GM06990 (cell line): ENCODE results near the gene CSPG4.

Source experiments
- DNase-seq: peaks from one replicate; pipeline ENCODE4 v3.0.0-alpha.2; 2011; ENCODE audit not compliant: insufficient read length; ENCODE audit errors: extremely low read depth
- H3K27me3 ChIP-seq: replicated peaks from 2 replicates; pipeline ENCODE4 v1.6.0; 2011; ENCODE audit warnings: low read length; ENCODE audit not compliant: control insufficient read depth, insufficient read depth
- H3K36me3 ChIP-seq: 2 replicates; pipeline ENCODE4 v1.5.1; 2011; ENCODE audit warnings: low read length; ENCODE audit not compliant: control insufficient read depth, insufficient read depth
- H3K4me3 ChIP-seq: replicated peaks from 2 replicates; pipeline ENCODE4 v1.5.1; 2011; ENCODE audit warnings: low read depth, mild to moderate bottlenecking, control low read depth, low read length
- TF ChIP-seq, protein P1 (sequence below): IDR thresholded peaks from 2 replicates; pipeline ENCODE4 v1.5.1; 2011; ENCODE audit warnings: low read length, control low read depth, mild to moderate bottlenecking, inconsistent platforms; ENCODE audit not compliant: insufficient read depth, poor library complexity, severe bottlenecking

Gene CSPG4

DNA sequence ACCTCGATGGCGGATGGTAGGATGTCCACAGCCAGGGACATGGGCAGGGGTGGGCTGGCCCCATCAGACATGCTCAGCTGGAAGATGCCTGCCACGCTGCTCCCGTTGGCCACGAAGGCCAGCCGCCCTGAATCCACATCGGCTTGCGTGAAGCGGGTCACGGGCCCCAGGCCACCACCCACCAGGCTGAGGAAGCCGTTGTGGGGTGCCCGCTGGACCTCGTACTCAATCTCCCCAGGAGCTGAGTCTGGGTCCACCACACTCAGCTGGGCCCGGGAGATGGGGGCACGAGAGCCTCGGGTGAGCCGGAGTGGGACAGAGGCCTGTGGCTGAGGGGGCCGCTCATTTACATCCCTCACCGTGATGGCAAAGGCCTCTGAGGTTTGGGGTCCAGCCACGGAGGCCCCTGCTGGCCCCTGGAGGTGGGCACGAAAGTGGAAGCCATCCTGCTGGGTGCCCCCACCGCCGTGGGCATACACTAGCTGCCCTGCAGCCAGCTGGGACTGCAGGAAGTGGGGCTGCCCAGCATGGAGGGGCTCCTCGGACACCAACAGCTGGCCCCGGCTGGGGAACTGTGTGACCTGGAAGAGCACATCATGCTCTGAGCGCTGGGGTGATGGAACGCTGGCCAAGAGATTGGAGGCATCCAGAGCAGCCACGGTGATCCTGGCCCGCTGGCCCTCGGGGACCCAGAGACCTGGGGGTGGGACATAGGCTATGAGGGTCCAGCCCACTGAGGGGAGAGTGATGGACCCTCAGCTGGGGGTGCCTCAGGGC is 35.8 kb downstream of the CSPG4 start:
- no peak for DNase-seq
- no peak overlapping the region for H3K4me3 ChIP-seq
- H3K36me3 ChIP-seq, result no peaks in the 10 kb centered on the region
- TF ChIP-seq, protein P1, sequence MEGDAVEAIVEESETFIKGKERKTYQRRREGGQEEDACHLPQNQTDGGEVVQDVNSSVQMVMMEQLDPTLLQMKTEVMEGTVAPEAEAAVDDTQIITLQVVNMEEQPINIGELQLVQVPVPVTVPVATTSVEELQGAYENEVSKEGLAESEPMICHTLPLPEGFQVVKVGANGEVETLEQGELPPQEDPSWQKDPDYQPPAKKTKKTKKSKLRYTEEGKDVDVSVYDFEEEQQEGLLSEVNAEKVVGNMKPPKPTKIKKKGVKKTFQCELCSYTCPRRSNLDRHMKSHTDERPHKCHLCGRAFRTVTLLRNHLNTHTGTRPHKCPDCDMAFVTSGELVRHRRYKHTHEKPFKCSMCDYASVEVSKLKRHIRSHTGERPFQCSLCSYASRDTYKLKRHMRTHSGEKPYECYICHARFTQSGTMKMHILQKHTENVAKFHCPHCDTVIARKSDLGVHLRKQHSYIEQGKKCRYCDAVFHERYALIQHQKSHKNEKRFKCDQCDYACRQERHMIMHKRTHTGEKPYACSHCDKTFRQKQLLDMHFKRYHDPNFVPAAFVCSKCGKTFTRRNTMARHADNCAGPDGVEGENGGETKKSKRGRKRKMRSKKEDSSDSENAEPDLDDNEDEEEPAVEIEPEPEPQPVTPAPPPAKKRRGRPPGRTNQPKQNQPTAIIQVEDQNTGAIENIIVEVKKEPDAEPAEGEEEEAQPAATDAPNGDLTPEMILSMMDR, result no peak
- H3K27me3 ChIP-seq, result peaks cover 1% of the 10 kb centered on the region; the same call in 1 of the 2 replicates

DNA sequence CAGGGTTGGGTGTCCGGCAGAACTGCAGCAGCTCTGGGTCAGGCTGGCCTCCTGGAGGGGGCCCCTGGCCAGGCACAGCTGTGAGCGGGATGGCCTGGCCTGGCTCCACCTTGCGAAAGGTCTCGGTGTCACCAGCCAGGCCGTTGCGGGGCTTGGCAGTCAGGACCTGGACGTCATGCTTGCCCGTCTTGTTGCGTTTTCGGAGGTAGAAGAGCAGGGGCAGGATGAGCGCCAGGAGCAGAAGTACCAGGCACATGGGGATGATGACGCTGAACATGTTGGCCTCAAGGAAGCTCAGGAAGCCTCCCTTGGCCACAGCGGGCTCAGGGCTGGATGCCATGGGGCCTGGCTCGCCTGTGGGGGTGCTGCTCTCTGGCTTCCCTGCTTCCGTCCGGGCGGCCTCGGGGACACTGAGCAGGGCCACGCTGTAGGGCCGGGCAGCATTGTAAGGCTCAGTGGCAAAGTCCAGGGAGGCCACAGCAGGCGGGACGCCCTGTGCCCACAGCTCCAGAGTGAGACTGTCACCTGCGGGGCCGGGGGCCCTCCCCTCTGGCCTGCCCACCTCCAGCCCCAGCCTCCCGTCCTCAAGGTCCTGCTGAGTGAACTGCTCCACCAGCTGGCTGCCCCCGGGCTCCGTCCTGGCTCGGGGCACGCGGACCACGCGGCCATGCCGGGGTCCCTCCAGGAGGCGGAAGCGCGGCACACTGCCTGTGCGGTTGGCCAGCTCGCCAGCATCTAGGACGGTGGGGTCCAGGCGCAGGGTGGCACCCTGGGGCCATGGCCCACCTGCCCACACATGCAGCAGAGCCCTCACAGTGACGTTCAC is 36.9 kb downstream of the CSPG4 start:
- H3K4me3 ChIP-seq, result no peak overlapping the region
- no peak for DNase-seq
- TF ChIP-seq, protein P1, result no peak

GRCh38 chr15:75674366-75674765 is 38.3 kb downstream of the CSPG4 start:
- no peak overlapping the region for H3K4me3 ChIP-seq
- H3K36me3 ChIP-seq, result no peaks in the 10 kb centered on the region
- H3K27me3 ChIP-seq, result peaks cover 1% of the 10 kb centered on the region; the same call in 1 of the 2 replicates
- TF ChIP-seq, protein P1, result no peak
- no peak for DNase-seq

More for the DNA sequence above, 36.9 kb downstream of the CSPG4 start:
- H3K27me3 ChIP-seq, result peaks cover 1% of the 10 kb centered on the region; the same call in 1 of the 2 replicates
- H3K36me3 ChIP-seq, result no peaks in the 10 kb centered on the region

GRCh38 chr15:75673426-75674235 is 39.0 kb downstream of the CSPG4 start:
- H3K4me3 ChIP-seq, result no peak overlapping the region
- peaks cover 1% of the 10 kb centered on the region; the same call in 1 of the 2 replicates for H3K27me3 ChIP-seq
- no peak for DNase-seq
- no peaks in the 10 kb centered on the region for H3K36me3 ChIP-seq
- TF ChIP-seq, protein P1, result no peak

DNA sequence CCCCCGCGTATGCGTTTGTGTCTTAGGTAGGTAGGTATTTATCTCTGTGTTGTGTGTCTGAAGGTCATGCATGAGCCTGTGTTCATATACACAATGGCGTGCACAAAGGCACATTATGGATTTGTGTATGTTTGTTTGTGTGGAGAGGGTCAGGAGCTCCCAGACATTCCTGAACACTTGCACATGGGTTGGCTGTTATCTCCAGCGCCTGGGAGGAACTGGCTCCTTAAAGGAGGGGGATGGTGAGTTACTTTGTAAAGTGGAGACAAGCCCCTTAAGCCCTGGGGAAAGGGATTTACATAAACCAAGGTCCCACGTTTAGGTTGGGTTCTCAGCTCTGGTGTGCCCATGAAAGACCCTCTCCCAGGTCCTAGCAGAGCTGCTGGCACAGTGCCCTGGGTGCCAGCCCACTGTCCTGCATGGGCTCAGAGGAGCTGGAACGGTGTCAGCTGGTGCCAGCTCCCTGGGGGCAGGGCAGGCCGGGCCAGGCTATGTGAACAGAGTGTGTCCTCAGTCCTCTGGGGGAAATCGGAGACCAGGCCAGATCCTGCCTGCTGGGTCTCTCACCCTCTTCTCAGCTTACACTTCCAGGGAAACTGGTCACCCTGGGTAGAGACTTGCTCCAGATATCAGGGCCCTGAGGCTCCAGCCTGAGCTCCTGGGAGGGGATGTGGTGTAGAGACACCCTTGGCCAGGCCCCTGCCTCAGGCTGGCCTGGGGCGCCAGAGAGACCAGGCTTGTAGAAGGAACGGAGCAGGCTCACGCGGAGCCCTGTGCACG is 39.8 kb downstream of the CSPG4 start:
- TF ChIP-seq, protein P1, result no peak
- no peak for DNase-seq
- Histone ChIP-seq H3K27me3 (peaks cover 1% of the 10 kb centered on the region; the same call in 1 of the 2 replicates), H3K36me3 (no peaks in the 10 kb centered on the region), H3K4me3 (no peak overlapping the region)
